ENCODE results near the gene ACACB.

GRCh38 chr12:109253913-109254544, 137.6 kb downstream of the ACACB start:
- TF ChIP-seq CTCF (IDR thresholded peaks at IDR 0.05), result no peak
- TF ChIP-seq NR3C1 (CRISPR knock-in tag; conservative IDR thresholded peaks at IDR 0.05; ENCODE audit: low read depth), result no peak
- TF ChIP-seq FOXK1 (CRISPR knock-in tag; IDR thresholded peaks at IDR 0.05), result no peak
- no peak for TF ChIP-seq GTF2I (CRISPR knock-in tag; conservative IDR thresholded peaks at IDR 0.05)
- TF ChIP-seq CREB1 (CRISPR knock-in tag; IDR thresholded peaks at IDR 0.05), result no peak
- TF ChIP-seq ELF4 (CRISPR knock-in tag; IDR thresholded peaks at IDR 0.05; ENCODE audit: low read depth), result no peak
- no peak for TF ChIP-seq MAX (CRISPR knock-in tag; IDR thresholded peaks at IDR 0.05)
- TF ChIP-seq FOXP1 (CRISPR knock-in tag; IDR thresholded peaks at IDR 0.05; ENCODE audit: borderline replicate concordance), result no peak
